Naive thymus-derived CD4-positive, alpha-beta T cell (primary cell): ENCODE measurements around the gene ADM5. TPM values are rescaled to one million over a fixed set of nuclear protein-coding genes. Genes with fewer than 3 reads are reported as not detected.

ENCODE experiments used
- ATAC-seq: fragments of 150-1000 bp; cut with Tn5 transposase; 2 replicates; pipeline ENCODE4 v1.10.0; 2021; ENCODE audit warnings: mild to moderate bottlenecking, moderate library complexity
- CTCF ChIA-PET: fragments of 350-600 bp; sonication (Branson Sonifier 250); formaldehyde crosslinking; loops from one replicate; lab custom pipeline; 2021; ENCODE audit warnings: antibody characterized with exemption; lab: Charles Lee
- POLR2A ChIA-PET: fragments of 350-600 bp; sonication (Branson Sonifier 250); formaldehyde crosslinking; loops from one replicate; lab custom pipeline; 2021; ENCODE audit warnings: antibody characterized with exemption, inconsistent platforms; lab: Charles Lee
- DNase-seq, 9 donors: peaks; one replicate each; pipeline versions ENCODE4 v3.0.0 to v3.0.0-alpha.2; 2020 to 2022; ENCODE audit warnings: mixed read lengths in 1 of 9
- H3K27ac ChIP-seq: one replicate; pipeline ENCODE4 v1.7.0; 2013; ENCODE audit warnings: mild to moderate bottlenecking, low read depth, low read length, moderate library complexity
- H3K27me3 ChIP-seq, 2 donors: one replicate each; pipeline ENCODE4 v1.7.0; 2013; ENCODE audit warnings: low read length in 2 of 2, mild to moderate bottlenecking in 2 of 2, moderate library complexity in 2 of 2; ENCODE audit not compliant: control insufficient read depth in 2 of 2, insufficient read depth in 2 of 2
- H3K36me3 ChIP-seq, 3 experiments: 1 replicate in 2 of 3; 2 replicates in 1 of 3; pipeline ENCODE4 v1.7.0; 2013; ENCODE audit warnings: low read length in 3 of 3, mild to moderate bottlenecking in 3 of 3, moderate library complexity in 1 of 3; ENCODE audit not compliant: insufficient read depth in 3 of 3, control insufficient read depth in 2 of 3
- H3K4me1 ChIP-seq, 2 donors: one replicate each; pipeline ENCODE4 v1.7.0; 2013; ENCODE audit warnings: low read length in 2 of 2, mild to moderate bottlenecking in 2 of 2, moderate library complexity in 1 of 2; ENCODE audit not compliant: control insufficient read depth in 2 of 2, insufficient read depth in 2 of 2
- H3K4me3 ChIP-seq: 2 replicates; pipeline ENCODE4 v1.7.0; 2013; ENCODE audit warnings: mild to moderate bottlenecking, low read length
- H3K9me3 ChIP-seq, 3 experiments: 1 replicate in 2 of 3; 2 replicates in 1 of 3; pipeline ENCODE4 v1.7.0; 2013; ENCODE audit warnings: low read length in 3 of 3; ENCODE audit not compliant: control insufficient read depth in 2 of 3
- H3K27ac Mint-ChIP-seq, 9 donors: one replicate each; pipeline ENCODE4 v1.8.0; 2020 to 2022; ENCODE audit warnings: mixed read lengths in 9 of 9, mild to moderate bottlenecking in 8 of 9, moderate library complexity in 5 of 9, inconsistent platforms in 2 of 9
- H3K27me3 Mint-ChIP-seq, 5 donors: one replicate each; pipeline ENCODE4 v1.8.0; 2021 to 2022; ENCODE audit warnings: mixed read lengths in 5 of 5, mild to moderate bottlenecking in 1 of 5
- H3K36me3 Mint-ChIP-seq, 5 donors: one replicate each; pipeline ENCODE4 v1.8.0; 2020 to 2022; ENCODE audit warnings: mixed read lengths in 5 of 5, mild to moderate bottlenecking in 3 of 5, inconsistent platforms in 1 of 5
- H3K4me1 Mint-ChIP-seq, 7 donors: one replicate each; pipeline ENCODE4 v1.8.0; 2020 to 2022; ENCODE audit warnings: mixed read lengths in 7 of 7, mild to moderate bottlenecking in 3 of 7, inconsistent platforms in 1 of 7
- H3K4me3 Mint-ChIP-seq, 10 donors: one replicate each; pipeline ENCODE4 v1.8.0; 2020 to 2022; ENCODE audit warnings: mild to moderate bottlenecking in 10 of 10, mixed read lengths in 10 of 10, moderate library complexity in 6 of 10, inconsistent platforms in 2 of 10
- H3K9me3 Mint-ChIP-seq, 11 donors: one replicate each; pipeline ENCODE4 v1.8.0; 2020 to 2022; ENCODE audit warnings: mixed read lengths in 11 of 11, mild to moderate bottlenecking in 4 of 11, inconsistent platforms in 1 of 11, moderate library complexity in 1 of 11
- intact Hi-C, 2 donors: fragments of 100-400 bp; cut with micrococcal nuclease; formaldehyde crosslinking; loops; one replicate each; pipeline ENCODE4 v1.15.1; 2023
- polyA plus RNA-seq, 2 donors: library from polyadenylated mRNA; unstranded; fragments of 300-500 nt; fragmentation: Illumina TruSeq; gene quantifications; one replicate each; pipeline ENCODE4 v1.2.3, GENCODE V29; 2021
- total RNA-seq, 6 experiments: library from RNA in 5 of 6; stranded (reverse) in 5 of 6; gene quantifications; 1 replicate in 5 of 6; 2 replicates in 1 of 6; pipeline ENCODE4 v1.2.3 and lab custom pipeline; 2021 to 2026

The ADM5 gene
- total and polyA plus RNA-seq, 7 experiments from 2014 or later: 0.34 to 7.5 (median 4.1) TPM; not detected in 1

- Mint-ChIP-seq H3K4me1 (peaks cover 0 to 4% (median 0%) of the 10 kb centered on the region in 7 donors), H3K9me3 (peaks cover 0 to 2% (median 0%) of the 10 kb centered on the region in 11 donors), H3K27ac (no peak overlapping the region), H3K27me3 (peaks cover 0 to 8% (median 0%) of the 10 kb centered on the region in 5 donors), H3K4me3 (no peak overlapping the region), H3K36me3 (no peaks in the 10 kb centered on the region)
- DNase-seq (no peak), ATAC-seq (no peak)
- intact Hi-C loops: no loop called here
- Histone ChIP-seq H3K4me3 (no peak overlapping the region), H3K27ac (no peak overlapping the region), H3K4me1 (no peaks in the 10 kb centered on the region), H3K36me3 (no peaks in the 10 kb centered on the region), H3K9me3 (no peaks in the 10 kb centered on the region), H3K27me3 (no peaks in the 10 kb centered on the region)
- ChIA-PET POLR2A (interaction anchor here (1.0 kb wide), 1 partner anchor 12 kb away, joined by 3 read pairs; no protein-coding TSS in a partner anchor), CTCF (no interaction called here)
Measured at GRCh38 chr19:49705919-49706318, 16.5 kb downstream of the ADM5 start.

- Mint-ChIP-seq H3K36me3 (peaks cover 0 to 2% (median 0%) of the 10 kb centered on the region in 5 donors), H3K9me3 (peaks cover 0 to 2% (median 0%) of the 10 kb centered on the region in 11 donors), H3K4me1 (peaks cover 0 to 6% (median 0%) of the 10 kb centered on the region in 7 donors), H3K4me3 (no peak overlapping the region), H3K27me3 (peaks cover 0 to 8% (median 0%) of the 10 kb centered on the region in 5 donors), H3K27ac (no peak overlapping the region)
- H3K27me3 ChIP-seq: no peaks in the 10 kb centered on the region
- DNase-seq (no peak), ATAC-seq (no peak)
- H3K4me3 ChIP-seq: no peak overlapping the region
- no peaks in the 10 kb centered on the region for H3K9me3 ChIP-seq
- H3K27ac ChIP-seq: no peak overlapping the region
- H3K4me1 ChIP-seq: no peaks in the 10 kb centered on the region
- H3K36me3 ChIP-seq: no peaks in the 10 kb centered on the region
- CTCF ChIA-PET: no interaction called here
- POLR2A ChIA-PET: interaction anchor here (0.7 kb wide), 1 partner anchor 212 kb away, joined by 5 read pairs; no protein-coding TSS in a partner anchor
- intact Hi-C loops: no loop called here
Measured at GRCh38 chr19:49710372-49710951, 21.1 kb downstream of the ADM5 start.

- no peak overlapping the region for H3K27ac ChIP-seq
- Mint-ChIP-seq H3K4me1 (peaks cover 3 to 12% (median 4%) of the 10 kb centered on the region in 7 donors), H3K4me3 (no peak overlapping the region), H3K27ac (peak overlapping the region in 1 of 9 donors; percentile 83), H3K9me3 (peaks cover 0 to 2% (median 0%) of the 10 kb centered on the region in 11 donors), H3K27me3 (peaks cover 0 to 4% (median 0%) of the 10 kb centered on the region in 5 donors), H3K36me3 (peaks cover 0 to 2% (median 0%) of the 10 kb centered on the region in 5 donors)
- peaks cover 0 to 2% of the 10 kb centered on the region in 2 donors for H3K4me1 ChIP-seq
- no peak for ATAC-seq
- H3K27me3 ChIP-seq: no peaks in the 10 kb centered on the region
- H3K36me3 ChIP-seq: no peaks in the 10 kb centered on the region
- ChIA-PET CTCF (no interaction called here), POLR2A (interaction anchor here (0.7 kb wide), 1 partner anchor 70 kb away, joined by 3 read pairs; the partner anchor contains the start of gene SCAF1)
- intact Hi-C loops: no loop called here
- no peak overlapping the region for H3K4me3 ChIP-seq
- DNase-seq: no peak
- no peaks in the 10 kb centered on the region for H3K9me3 ChIP-seq
Measured at GRCh38 chr19:49712397-49712859, 23.0 kb downstream of the ADM5 start.

- H3K4me1 ChIP-seq: peaks cover 6 to 9% of the 10 kb centered on the region in 2 donors
- ChIA-PET CTCF (no interaction called here), POLR2A (interaction anchor here (1.0 kb wide), 1 partner anchor 10 kb away, joined by 3 read pairs; no protein-coding TSS in a partner anchor)
- no peak overlapping the region for H3K4me3 Mint-ChIP-seq
- peaks cover 6 to 16% (median 8%) of the 10 kb centered on the region in 7 donors for H3K4me1 Mint-ChIP-seq
- H3K4me3 ChIP-seq: no peak overlapping the region
- H3K27me3 Mint-ChIP-seq: peaks cover 0 to 4% (median 0%) of the 10 kb centered on the region in 5 donors
- H3K27ac Mint-ChIP-seq: no peak overlapping the region
- H3K36me3 Mint-ChIP-seq: peaks cover 0 to 5% (median 0%) of the 10 kb centered on the region in 5 donors
- ATAC-seq: no peak
- no peak for DNase-seq
- H3K27me3 ChIP-seq: no peaks in the 10 kb centered on the region
- no peaks in the 10 kb centered on the region for H3K9me3 ChIP-seq
- intact Hi-C loops: no loop called here
- no peak overlapping the region for H3K27ac ChIP-seq
- no peaks in the 10 kb centered on the region for H3K36me3 ChIP-seq
- H3K9me3 Mint-ChIP-seq: peaks cover 0 to 2% (median 0%) of the 10 kb centered on the region in 11 donors
Measured at GRCh38 chr19:49713236-49713845, 23.9 kb downstream of the ADM5 start.

GRCh38 chr19:49716154-49716553 is 26.8 kb downstream of the ADM5 start:
- ChIA-PET POLR2A (no interaction called here), CTCF (interaction anchor here (0.6 to 1.6 kb wide), 4 partner anchors 15 to 1132 kb away, joined by 3 to 4 read pairs (median 3); no protein-coding TSS in a partner anchor)
- intact Hi-C loops: loop anchor here in 1 of 2 donors (2.0 to 5.0 kb wide), 3 partner anchors 25 to 176 kb away; partner anchors contain the start of genes CPT1C and PTOV1

GRCh38 chr19:49718511-49718910 is 29.1 kb downstream of the ADM5 start:
- H3K27me3 ChIP-seq: no peaks in the 10 kb centered on the region
- Mint-ChIP-seq H3K4me1 (peaks cover 7 to 15% (median 11%) of the 10 kb centered on the region in 7 donors), H3K27me3 (no peaks in the 10 kb centered on the region), H3K9me3 (no peaks in the 10 kb centered on the region), H3K36me3 (peaks cover 0 to 23% (median 5%) of the 10 kb centered on the region in 5 donors), H3K4me3 (peak overlapping the region; percentile 23 to 96 (median 77)), H3K27ac (peak overlapping the region; percentile 8 to 97 (median 81))
- H3K27ac ChIP-seq: no peak overlapping the region
- H3K9me3 ChIP-seq: no peaks in the 10 kb centered on the region
- H3K4me3 ChIP-seq: no peak overlapping the region
- no peaks in the 10 kb centered on the region for H3K36me3 ChIP-seq
- DNase-seq (no peak), ATAC-seq (no peak)
- ChIA-PET POLR2A (interaction anchor here (0.6 to 1.9 kb wide), 9 partner anchors 12 to 351 kb away, joined by 3 to 23 read pairs (median 3); partner anchors contain the start of genes AP2A1, ATF5 and PRMT1), CTCF (interaction anchor here (0.7 to 0.8 kb wide), 2 partner anchors 218 to 520 kb away, joined by 5 to 6 read pairs; no protein-coding TSS in a partner anchor)
- H3K4me1 ChIP-seq: peaks cover 6 to 9% of the 10 kb centered on the region in 2 donors
- intact Hi-C loops: loop anchor here in 1 of 2 donors (5.0 kb wide), 1 partner anchor 174 kb away; no protein-coding TSS in a partner anchor

More at GRCh38 chr19:49716154-49716553, 26.8 kb downstream of the ADM5 start:
- H3K36me3 Mint-ChIP-seq: peaks cover 0 to 14% (median 5%) of the 10 kb centered on the region in 5 donors
- H3K9me3 ChIP-seq: no peaks in the 10 kb centered on the region
- no peaks in the 10 kb centered on the region for H3K36me3 ChIP-seq
- DNase-seq (no peak), ATAC-seq (no peak)
- H3K4me3 ChIP-seq: no peak overlapping the region
- no peak overlapping the region for H3K27ac ChIP-seq
- no peaks in the 10 kb centered on the region for H3K9me3 Mint-ChIP-seq
- peak overlapping the region in 3 of 9 donors; percentile 41 to 43 (median 43) for H3K27ac Mint-ChIP-seq
- H3K27me3 ChIP-seq: no peaks in the 10 kb centered on the region
- peak overlapping the region in 1 of 10 donors; percentile 34 for H3K4me3 Mint-ChIP-seq
- H3K27me3 Mint-ChIP-seq: no peaks in the 10 kb centered on the region
- H3K4me1 ChIP-seq: peaks cover 6 to 9% of the 10 kb centered on the region in 2 donors
- peaks cover 7 to 18% (median 11%) of the 10 kb centered on the region in 7 donors for H3K4me1 Mint-ChIP-seq
